Body of pancreas (tissue), 4 donors: ENCODE data around the gene DYRK1A.

Experiments used
- CTCF ChIP-seq, 7 experiments: fragments of 450-650 bp in 4 of 7; fragments of 200-600 bp in 3 of 7; sonication (generic) in 3 of 7; IDR thresholded peaks; one replicate each; pipeline ENCODE4 v1.5.1; 2016 to 2019; ENCODE audit warnings: antibody characterized with exemption in 7 of 7
- POLR2A ChIP-seq, 3 donors: fragments of 450-650 bp; IDR thresholded peaks; one replicate each; pipeline ENCODE4 v1.6.1; 2016; ENCODE audit warnings: antibody characterized with exemption in 3 of 3, mild to moderate bottlenecking in 2 of 3

- TF ChIP-seq CTCF (IDR thresholded peaks at IDR 0.05) (no peak), POLR2A (IDR thresholded peaks at IDR 0.05) (no peak)
Observed at GRCh38 chr21:37478794-37479193, 112.2 kb downstream of the DYRK1A start.
